ENCODE measurements around the gene CFAP100.

CFAP100 gene

GRCh38 chr3:126467611-126467955 is 72.9 kb downstream of the CFAP100 start:
- in situ Hi-C loops (cut with MboI; ENCODE audit: low pct_unique_long_range_greater_than_20kb, low sequenced_read_pairs) = no loop called here
- DNase-seq = no peak

DNA sequence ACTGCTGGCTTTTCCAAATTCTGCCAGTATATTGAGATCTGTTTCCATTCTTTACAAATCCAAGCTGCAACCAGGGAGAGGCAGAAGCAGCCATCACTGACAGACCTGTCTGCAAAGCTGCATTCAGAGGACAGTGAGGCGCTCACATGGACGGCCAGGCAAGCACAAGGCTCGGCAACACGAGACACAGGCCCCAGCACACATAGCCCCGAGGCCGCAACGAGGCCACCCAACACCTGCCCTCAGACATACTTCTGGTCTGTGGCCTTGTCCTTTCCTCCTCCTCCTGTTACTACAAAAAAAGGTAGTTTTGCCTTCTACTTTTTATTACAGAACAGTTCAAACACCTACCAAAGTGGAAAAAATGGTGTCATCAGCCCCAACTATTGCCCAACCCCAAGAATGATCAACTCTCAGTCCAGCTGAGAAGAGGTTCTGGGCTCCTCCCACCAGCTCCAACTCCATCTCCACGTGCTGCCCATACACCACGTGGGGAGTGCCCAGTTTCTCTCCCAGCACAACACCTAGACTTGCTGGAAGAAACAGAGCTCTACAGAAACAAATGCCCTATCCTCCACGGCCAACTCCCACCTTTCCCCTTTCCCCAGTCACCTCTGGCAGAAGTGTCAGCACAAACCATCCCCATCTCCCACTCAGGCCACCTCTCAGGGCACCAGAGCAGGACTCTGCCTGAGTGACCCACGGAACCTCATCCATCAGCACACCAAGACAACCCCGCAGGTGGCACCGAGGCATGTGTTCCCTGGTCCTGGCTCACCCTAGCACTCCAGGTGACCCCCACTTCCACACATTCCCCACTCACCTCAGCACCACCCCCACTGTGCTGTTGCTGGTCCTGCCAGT is 73.6 kb downstream of the CFAP100 start:
- in situ Hi-C loops (cut with MboI; ENCODE audit: low pct_unique_long_range_greater_than_20kb, low sequenced_read_pairs) = no loop called here
- no peak for DNase-seq

DNA sequence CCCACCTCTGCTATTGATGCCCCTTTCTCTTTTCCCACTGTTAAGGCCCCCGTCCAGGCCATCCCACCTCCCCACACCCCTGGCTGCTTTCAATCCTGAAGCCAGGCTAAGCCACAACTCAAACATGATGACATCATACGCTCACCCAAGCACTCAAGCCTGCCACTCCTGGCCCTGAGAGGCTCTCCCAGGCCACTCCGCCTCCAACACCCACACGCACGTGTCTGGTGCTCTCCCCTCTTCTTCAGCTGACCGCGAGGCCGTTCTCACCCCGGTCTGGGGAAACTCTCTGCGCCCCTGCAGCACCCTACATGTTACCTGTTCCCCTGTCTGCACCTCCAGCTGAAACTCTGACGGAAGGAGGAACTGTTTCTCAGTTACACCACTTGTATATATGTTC is 74.8 kb downstream of the CFAP100 start:
- DNase-seq = no peak
- in situ Hi-C loops (cut with MboI; ENCODE audit: low pct_unique_long_range_greater_than_20kb, low sequenced_read_pairs) = no loop called here

DNA sequence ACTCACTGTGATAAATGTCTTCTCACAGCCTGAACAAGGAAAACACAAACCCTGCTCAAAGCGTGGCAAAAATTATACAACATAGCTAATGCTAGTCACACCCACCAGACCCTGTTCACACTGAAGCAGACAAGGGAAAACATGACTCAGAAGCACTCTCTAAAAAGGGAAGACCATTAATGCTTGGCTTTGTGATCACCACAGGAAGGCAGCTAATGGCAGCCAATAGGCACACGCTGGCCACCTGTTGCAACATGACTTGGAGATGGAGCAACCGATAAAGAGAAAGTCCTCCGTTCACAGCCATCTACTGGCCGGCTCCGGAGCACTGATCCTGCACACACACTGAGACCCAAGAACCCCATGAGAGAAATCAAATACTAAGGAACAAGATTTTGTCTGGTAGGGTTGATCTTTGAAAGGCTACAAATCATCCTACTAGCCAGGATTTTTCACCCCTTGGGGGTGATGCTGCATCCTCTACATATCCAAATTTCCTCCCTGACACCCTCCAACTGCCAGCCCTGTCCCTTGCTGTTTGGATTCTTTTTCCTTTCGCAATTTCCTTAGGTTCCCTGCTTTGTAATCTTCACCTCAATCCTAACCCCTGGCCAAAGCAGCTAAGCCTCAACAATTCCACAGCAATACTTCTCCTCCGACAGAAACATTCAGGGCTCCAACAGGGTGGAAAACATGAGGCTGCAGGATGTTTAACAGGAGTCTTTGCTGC is 77.7 kb downstream of the CFAP100 start:
- peak; percentile 93 for DNase-seq

DNA sequence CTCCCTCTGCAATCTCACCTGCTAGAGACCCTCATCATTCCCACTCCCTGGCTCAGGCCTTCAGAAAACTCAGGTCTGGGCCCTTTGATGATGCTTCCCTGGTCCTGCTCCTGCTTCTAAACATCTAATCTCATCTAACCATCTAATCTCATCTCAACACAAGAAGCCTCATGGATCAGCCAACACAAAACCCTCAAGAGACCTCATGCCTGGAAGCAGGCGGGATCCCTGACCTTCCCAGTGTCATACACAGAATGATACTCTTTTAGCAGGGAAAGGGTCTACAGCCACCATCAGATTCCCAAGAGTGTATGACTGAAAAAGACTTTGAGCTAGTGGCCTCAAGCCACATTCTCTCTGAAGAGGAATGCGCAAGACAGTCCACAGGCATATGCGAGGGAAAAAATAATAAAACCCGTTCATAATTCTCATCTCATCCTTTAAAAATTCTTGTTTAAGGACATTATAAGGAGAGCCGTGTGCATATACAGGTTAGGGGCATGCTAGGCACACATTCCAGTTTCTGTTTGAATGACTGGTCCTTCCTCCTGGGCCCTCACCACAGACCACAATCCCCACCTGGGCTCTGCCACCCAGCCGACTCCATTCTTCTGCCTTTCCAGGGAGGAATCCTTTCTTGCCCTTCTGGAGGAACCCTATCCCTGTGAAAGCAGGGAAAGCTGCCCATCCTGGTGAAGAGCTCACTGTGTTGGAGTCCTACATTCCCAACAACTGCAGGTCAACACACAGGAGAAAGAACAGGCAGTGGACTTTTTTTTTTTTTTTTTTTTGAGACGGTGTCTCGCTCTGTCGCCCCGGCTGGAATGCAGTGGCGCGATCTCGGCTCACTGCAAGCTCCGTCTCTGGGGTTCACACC is 78.8 kb downstream of the CFAP100 start:
- in situ Hi-C loops (cut with MboI; ENCODE audit: low pct_unique_long_range_greater_than_20kb, low sequenced_read_pairs) = no loop called here
- DNase-seq = peak; percentile 43

More for the DNA sequence above, 77.7 kb downstream of the CFAP100 start:
- in situ Hi-C loops (cut with MboI; ENCODE audit: low pct_unique_long_range_greater_than_20kb, low sequenced_read_pairs) = no loop called here

GRCh38 chr3:126474498-126475412 is 80.0 kb downstream of the CFAP100 start:
- DNase-seq = peak; percentile 51
- in situ Hi-C loops (cut with MboI; ENCODE audit: low pct_unique_long_range_greater_than_20kb, low sequenced_read_pairs) = no loop called here

DNA sequence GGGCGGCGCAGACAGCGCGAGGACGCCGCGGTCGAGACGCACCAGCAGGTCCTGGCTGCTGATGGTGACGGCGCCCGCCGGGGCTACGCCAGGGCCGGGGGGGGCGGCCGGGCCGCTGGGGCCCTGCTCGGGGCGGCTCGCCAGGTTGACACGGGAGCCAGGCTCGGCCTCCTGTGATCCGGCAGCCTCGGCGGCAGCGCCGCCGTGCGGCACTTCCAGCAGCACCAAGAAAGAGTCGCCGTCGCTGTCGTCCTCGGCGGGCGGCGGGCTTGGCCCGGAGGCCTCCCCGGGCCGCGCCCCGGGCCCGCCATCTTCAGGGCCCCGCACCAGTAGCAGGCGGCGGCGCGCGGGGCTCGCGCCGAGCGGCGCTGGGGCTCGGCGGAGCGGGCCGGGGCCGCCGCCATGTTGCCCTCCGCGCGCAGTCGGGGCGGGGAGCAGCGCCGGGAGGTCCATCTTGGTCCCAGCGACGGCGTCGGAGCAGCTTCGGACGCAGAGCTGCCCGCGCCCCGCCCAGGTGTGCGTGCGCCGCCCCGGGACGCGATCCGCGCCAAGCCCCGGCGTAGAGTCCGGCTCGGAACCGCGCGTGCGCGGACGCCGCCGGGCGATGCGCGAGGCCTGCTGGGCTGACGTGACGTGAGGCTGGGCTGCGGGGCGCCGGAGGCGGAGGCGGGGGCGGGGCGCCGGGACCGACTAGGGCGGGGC is 80.9 kb downstream of the CFAP100 start, which contains the start of gene ZXDC:
Gene ZXDC (minus strand): TSS at position 479 of the 702 bp plus-strand sequence. CDS start 26 bp downstream, at position 453.
- peak; percentile 87 for DNase-seq
- in situ Hi-C loops (cut with MboI; ENCODE audit: low pct_unique_long_range_greater_than_20kb, low sequenced_read_pairs) = no loop called here

- in situ Hi-C loops (cut with MboI; ENCODE audit: low pct_unique_long_range_greater_than_20kb, low sequenced_read_pairs) = no loop called here
- DNase-seq = peak; percentile 68
These were observed 81.7 kb downstream of the CFAP100 start for GRCh38 chr3:126476166-126477060.

- no peak for DNase-seq
- in situ Hi-C loops (cut with MboI; ENCODE audit: low pct_unique_long_range_greater_than_20kb, low sequenced_read_pairs) = no loop called here
These were observed 82.3 kb downstream of the CFAP100 start for GRCh38 chr3:126477061-126477380.

DNA sequence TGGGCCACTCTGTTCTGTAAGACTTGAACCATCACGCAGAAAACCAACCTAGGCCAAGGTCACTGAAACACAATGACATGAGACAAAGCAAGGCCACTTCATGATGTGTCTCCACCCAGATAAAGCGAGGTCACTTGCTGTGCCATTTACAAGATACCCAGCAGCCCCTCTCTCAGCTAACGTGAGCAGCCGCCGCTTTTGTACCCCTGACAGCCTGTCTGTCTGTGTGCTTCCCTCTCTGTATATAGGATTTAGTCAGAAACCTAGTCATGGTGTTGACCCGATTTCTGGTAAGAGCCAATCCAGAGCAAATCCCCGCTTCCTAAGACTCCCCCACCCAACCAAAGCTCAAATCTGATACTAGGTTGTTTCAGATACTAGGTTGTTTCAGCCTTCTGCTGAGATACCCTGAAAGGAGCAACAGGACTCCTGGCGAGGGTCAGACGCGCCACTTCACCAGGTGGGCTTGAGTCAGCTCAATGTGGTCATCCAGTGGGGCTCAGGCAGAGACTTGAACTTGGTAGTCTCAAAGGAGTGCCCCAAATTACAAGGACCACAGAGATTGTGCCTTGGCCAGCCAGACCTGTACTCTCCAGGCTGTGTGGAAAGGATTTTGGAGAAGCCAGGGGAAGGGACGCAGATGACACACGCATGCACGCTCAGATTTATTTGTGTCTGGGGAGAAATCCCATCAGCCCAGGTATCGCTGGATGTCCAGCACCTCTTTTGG is 84.0 kb downstream of the CFAP100 start:
- in situ Hi-C loops (cut with MboI; ENCODE audit: low pct_unique_long_range_greater_than_20kb, low sequenced_read_pairs) = no loop called here
- DNase-seq = no peak

DNA sequence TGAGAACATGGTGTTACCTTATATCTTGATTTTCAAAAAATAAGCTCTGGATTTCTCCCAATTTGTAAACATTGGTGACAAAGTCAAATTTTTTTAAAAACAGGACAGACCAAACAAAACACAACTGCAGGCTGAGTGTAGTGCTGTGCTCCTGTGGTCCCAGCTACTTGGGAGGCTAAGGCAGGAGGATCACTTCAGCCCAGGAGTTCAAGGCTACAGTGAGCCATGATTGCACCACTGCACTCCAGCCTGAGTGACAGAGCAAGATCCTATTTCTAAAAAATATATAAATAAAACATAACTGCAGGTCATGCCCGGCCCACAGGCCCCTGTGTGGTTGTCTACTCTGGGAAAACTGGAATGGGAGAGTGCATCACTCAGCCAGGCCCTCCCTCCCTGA is 84.9 kb downstream of the CFAP100 start:
- in situ Hi-C loops (cut with MboI; ENCODE audit: low pct_unique_long_range_greater_than_20kb, low sequenced_read_pairs) = no loop called here
- no peak for DNase-seq

GRCh38 chr3:126480206-126480605 is 85.5 kb downstream of the CFAP100 start:
- no peak for DNase-seq
- in situ Hi-C loops (cut with MboI; ENCODE audit: low pct_unique_long_range_greater_than_20kb, low sequenced_read_pairs) = no loop called here

GRCh38 chr3:126480861-126481260 is 86.2 kb downstream of the CFAP100 start:
- in situ Hi-C loops (cut with MboI; ENCODE audit: low pct_unique_long_range_greater_than_20kb, low sequenced_read_pairs) = no loop called here
- DNase-seq = no peak

GRCh38 chr3:126481808-126482502 is 87.2 kb downstream of the CFAP100 start:
- in situ Hi-C loops (cut with MboI; ENCODE audit: low pct_unique_long_range_greater_than_20kb, low sequenced_read_pairs) = no loop called here

GRCh38 chr3:126482503-126483255 is 88.0 kb downstream of the CFAP100 start:
- no peak for DNase-seq
- in situ Hi-C loops (cut with MboI; ENCODE audit: low pct_unique_long_range_greater_than_20kb, low sequenced_read_pairs) = no loop called here

More at GRCh38 chr3:126481808-126482502, 87.2 kb downstream of the CFAP100 start:
- DNase-seq = no peak

All from KBM-7 (cell line).